OCI-LY3 (cell line): ENCODE results near the gene CACNA1B.

ENCODE experiments used
- EZH2phosphoT487 ChIP-seq: fragments of 200-600 bp; shearing (Covaris generic); IDR thresholded peaks from 2 replicates; pipeline ENCODE4 v1.6.1; 2018; ENCODE audit warnings: antibody characterized with exemption, mixed run types, low read depth
- TF ChIP-seq, protein P1 (sequence below): fragments of 200-600, 300-600 bp; sonication (generic); IDR thresholded peaks from 2 replicates; pipeline ENCODE4 v1.5.1; 2014; ENCODE audit warnings: antibody characterized with exemption, low read length, low read depth

- TF ChIP-seq, protein P1, sequence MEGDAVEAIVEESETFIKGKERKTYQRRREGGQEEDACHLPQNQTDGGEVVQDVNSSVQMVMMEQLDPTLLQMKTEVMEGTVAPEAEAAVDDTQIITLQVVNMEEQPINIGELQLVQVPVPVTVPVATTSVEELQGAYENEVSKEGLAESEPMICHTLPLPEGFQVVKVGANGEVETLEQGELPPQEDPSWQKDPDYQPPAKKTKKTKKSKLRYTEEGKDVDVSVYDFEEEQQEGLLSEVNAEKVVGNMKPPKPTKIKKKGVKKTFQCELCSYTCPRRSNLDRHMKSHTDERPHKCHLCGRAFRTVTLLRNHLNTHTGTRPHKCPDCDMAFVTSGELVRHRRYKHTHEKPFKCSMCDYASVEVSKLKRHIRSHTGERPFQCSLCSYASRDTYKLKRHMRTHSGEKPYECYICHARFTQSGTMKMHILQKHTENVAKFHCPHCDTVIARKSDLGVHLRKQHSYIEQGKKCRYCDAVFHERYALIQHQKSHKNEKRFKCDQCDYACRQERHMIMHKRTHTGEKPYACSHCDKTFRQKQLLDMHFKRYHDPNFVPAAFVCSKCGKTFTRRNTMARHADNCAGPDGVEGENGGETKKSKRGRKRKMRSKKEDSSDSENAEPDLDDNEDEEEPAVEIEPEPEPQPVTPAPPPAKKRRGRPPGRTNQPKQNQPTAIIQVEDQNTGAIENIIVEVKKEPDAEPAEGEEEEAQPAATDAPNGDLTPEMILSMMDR = no peak
- no peak for TF ChIP-seq EZH2phosphoT487
Measured at GRCh38 chr9:138120072-138120471, 242.5 kb downstream of the CACNA1B start.
